LoVo (cell line): ENCODE results near the gene CFAP20.
"Not testable (repeated sequence)": the region's sequence is repeated elsewhere in the genome, so short reads cannot be mapped to it uniquely, and the experiment has no call there.

Experiments
- DNase-seq: peaks from one replicate; pipeline ENCODE4 v3.0.0-alpha.2; 2016; ENCODE audit warnings: low spot score

CFAP20 gene

DNA sequence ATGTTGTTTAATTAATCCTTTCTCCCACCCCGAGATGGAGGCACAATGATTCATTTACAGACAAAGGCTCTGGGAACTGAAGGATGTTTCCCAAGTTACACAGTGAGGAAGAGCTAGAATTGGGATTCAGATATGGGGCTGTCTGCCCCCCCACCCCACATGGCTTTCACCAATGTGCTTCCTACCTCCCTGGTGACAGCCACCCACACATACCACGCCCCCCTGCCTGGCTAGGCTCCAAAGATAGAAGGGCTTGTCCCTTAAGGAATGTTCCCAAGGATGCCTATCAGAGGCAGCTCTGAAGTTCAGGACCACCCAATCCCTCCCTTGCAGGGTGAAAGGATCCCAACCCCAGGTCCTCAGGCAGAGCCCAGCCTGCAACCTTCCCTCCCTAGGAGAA lies 32.9 kb downstream of the CFAP20 start:
- no peak for DNase-seq

DNA sequence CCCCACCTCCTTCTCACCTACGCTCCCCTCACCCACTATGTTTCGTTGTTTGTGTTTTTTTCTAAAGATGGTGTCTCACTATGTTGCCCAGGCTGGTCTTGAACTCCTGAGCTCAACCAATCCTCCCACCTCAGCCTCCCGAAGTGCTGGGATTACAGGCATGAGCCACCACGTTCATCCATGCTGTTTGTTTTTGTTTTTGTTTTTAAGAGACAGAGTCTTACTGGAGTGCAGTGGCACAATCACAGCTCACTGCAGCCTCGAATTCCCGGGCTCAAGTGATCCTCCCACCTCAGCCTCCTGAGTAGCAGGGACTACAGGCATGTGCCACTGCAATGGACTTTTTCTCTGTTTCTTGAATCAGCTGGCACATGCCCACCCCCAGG lies 33.6 kb downstream of the CFAP20 start:
- not testable (repeated sequence) for DNase-seq

DNA sequence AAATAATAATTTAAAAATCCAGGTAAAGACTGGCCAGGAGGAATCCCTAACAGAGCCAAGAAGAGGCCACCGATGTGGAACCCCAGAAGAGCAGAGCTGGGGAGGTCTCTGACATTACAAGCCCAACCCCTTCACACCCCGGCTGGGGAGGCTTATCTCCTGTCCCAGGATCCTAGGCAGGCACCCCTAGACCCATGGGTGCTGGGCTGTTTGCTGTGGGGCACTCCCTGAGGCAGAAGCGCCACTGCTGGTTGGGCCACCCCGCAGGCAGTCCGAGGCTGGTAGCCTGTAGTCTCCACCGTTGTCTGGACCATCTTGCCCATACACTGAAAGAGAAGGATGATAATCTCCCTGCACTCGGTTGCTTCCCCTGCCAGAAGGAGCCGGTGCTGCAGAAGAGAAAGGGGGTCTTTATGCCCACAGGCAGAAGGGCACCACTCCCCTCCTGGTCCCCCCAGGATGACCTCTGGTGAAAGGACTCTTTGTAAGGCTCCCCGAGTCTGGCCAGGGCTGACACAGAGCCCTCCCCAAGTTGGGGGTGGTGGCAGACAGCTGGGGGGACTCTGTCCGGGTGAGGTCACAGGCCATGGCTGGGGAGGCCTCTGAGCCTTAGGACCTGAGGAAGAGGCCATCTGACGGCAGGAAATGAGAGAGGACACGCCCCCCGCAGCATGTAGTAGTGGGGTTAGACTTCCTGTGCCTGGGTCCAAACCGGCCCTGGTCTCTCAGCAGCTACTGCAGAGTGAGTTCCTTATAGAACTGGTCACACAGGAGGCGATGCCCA lies 34.2 kb downstream of the CFAP20 start:
- no peak for DNase-seq

DNA sequence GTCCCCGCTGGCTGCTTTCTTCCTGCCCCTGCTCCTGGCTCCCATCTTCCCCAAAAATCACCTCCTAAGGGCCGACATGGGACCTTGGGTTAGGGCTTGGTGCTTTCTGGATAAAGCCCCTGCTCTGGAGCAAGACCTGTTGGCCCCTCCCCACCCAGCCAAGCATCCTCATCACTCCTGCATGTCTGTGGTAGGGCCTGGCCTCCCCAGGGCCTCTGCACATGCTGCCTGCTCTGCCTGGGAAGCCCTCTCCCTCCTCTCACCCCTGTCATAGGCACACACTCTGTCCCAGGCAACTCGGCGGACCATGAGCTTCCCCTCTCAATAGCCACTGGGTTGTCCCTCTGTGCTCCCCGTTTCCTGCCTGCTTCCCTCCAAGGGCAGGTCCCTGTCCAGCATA lies 35.2 kb downstream of the CFAP20 start:
- no peak for DNase-seq

DNA sequence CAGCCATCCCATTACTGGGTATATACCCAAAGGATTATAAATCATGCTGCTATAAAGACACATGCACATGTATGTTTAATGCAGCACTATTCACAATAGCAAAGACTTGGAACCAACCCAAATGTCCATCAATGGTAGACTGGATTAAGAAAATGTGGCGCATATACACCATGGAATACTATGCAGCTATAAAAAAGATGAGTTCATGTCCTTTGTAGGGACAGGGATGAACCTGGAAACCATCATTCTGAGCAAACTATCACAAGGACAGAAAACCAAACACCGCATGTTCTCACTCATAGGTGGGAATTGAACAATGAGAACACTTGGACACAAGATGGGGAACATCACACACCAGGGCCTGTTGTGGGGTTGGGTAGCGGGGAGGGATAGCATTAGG lies 38.8 kb downstream of the CFAP20 start:
- not testable (repeated sequence) for DNase-seq

DNA sequence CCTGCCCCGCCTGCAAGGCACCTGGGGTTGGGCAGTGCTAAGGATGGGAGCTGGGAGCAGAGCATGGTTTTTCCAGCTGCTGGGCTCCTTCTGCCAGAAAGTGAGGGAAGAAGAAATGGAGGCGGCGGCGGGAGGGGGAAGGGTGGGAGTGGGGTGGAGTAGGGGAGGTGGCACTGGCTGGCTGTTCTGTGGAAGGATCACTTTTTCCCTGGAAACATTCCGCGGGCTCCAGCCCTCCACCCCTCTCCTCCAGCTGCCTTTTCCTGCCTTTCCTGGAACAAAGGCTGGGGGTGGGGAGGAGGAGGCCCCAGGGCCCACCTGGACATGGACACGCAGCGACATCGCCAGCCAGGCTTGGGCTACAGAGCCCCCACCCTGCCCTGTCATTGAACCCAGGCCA lies 41.1 kb downstream of the CFAP20 start:
- no peak for DNase-seq

DNA sequence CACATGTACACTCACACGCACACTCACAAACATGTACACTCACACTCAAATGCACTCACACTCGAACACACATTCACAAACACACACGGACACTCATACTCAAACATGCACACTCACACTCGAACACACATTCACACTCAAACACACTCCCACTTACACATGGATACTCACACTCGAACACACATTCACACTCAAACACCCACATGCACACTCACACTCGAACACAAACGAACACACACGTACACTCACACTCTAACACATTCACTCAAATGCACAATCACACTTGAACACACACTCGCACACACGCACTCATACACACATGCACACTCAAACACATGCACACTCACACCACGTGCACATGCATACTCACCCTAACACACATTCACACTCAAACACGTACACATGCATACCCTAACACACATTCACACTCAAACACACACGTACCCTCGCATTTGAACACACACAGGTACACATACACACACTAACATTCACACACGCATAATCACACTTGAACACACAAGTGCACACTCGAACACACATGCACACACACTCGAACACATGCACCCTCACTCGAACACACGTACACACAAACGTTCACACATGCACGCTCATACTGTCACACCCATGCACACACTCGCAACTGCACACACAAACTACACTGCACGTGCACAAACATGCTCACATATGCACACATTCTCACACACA lies 41.8 kb downstream of the CFAP20 start:
- no peak for DNase-seq

DNA sequence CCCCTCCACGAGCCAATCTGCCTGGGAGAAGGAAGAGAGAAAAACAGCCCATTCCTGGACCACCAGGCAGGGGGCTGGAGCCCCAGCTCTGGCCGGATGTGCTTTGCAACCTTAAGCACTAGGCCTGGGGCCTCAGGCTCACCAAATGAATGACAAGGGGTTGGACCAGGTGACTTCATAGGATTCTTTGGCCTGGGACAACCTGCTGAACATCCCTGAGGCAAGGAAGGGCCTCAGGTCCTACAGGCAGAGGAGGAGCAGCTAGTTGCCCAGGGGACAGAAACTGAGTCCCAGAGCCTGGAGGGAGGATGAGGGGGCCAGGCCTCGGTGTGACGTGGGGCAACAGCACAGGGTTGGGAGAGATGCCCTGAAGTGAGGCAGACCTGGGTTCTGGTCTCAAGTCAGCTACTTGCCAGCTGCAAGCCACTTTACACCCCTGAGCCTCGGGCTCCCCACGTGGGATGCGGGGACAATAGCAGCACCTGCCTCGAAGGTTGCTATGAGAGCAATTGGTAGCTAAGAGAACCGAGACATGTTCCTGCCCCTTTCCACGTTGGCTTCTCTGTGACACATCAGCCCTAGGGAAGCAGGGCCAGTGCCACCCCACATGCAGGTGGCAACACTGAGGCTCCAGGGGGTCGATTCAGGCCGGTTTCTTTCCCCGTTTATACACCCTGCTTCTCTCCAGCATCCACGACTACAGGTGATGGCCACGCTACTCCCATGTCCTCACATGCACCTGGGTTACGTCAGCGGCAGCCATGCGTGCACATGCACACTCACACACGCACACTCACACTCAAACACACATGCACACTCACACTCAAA lies 42.6 kb downstream of the CFAP20 start:
- DNase-seq = no peak

DNA sequence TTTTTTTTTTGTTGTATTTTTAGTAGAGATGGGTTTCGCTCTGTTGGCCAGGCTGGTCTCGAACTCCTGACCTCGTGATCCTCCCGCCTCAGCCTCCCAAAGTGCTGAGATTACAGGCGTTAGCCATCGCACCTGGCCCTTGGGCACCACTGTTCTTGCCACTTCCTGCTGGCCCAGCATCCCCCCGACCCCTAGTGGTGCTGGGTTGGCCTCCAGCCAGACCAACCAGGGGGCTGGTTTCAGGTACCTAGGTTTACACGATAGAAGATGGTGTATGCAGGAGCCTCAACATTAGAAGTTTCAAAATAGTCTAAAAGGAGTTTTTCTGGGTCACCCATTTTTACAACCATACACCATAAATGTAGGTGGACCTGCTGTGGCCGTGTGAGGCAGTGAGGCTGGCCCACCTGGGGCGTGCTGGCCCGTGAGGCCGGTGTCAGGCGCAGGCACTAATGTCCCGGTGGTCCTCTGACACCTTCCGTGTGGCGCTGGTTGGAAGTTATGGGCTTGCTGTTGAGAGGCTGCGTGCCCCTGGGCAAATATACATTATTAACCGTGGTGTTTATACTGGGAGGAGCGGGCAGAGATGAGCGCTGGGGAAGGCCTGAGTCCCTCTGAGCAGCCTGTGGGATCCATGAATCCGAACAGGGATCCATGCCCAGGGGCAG lies 43.5 kb downstream of the CFAP20 start:
- no peak for DNase-seq

DNA sequence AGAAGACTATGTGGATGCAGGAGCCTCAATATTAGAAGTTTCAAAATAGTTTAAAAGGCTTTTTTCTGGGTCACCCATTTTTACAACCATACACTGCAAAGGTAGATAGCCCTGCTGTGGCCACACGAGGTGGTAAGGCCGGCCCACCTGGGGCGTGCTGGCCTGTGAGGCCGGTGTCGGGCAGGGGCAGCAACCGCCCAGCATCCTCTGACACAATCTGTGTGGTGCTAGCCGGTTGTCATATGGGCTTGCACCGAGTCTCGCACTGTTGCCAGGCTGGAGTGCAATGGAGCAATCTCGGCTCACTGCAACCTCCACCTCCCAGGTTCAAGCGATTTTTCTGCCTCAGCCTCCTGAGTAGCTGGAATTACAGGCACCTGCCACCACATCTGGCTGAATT lies 44.0 kb downstream of the CFAP20 start:
- no peak for DNase-seq

DNA sequence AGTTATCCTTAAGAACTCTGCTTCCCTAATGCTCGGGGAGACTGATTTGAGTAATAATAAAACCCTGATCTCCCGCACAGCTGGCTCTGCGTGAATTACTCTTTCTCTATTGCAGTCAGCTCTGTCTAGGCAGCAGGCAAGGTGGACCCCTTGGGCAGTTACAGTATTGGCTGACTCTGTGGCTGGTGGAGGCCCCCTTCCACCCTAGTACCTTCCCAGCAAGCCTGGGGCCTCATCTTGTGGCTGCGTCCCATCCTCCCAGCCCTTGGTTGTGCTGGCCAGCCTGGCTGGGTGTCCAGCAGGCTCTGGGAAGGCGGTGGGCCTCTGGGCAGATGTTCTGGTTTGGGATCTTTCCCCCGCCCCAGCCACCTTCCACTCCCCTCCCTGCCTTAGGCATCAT lies 44.5 kb downstream of the CFAP20 start:
- no peak for DNase-seq

DNA sequence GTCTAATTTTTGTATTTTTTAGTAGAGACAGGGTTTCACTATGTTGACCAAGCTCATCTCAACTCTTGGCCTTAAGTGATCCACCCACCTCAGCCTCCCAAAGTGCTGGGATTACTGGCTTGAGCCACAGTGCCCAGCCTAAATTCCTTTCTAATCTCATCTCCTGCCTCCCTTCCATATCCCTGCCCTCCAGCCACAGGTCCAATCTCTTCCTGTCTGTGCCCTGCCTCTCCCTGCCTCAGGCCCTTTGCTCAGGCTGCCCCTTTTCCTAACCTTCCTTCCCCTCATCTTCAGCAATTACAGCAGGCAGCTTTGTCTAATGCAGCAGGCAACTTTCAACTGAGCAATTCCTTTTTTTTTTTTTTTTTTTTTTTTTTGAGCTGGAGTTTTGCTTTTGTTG lies 46.8 kb downstream of the CFAP20 start:
- no peak for DNase-seq

DNA sequence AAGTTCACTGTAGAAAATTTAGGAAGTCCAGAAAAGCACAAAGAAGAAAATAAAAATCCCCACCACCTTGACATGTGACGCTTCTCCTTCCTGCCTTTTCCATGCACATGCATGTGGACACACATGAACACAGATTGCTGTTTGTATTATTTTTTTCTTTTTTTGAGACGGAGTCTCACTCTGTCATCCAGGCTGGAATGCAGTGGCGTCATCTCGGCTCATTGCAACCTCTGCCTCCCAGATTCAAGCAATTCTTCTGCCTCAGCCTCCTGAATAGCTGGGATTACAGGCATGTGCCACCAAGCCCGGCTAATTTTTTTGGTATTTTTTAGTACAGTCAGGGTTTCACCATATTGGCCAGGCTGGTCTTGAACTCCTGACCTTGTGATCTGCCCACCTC lies 48.5 kb downstream of the CFAP20 start:
- not testable (repeated sequence) for DNase-seq

DNA sequence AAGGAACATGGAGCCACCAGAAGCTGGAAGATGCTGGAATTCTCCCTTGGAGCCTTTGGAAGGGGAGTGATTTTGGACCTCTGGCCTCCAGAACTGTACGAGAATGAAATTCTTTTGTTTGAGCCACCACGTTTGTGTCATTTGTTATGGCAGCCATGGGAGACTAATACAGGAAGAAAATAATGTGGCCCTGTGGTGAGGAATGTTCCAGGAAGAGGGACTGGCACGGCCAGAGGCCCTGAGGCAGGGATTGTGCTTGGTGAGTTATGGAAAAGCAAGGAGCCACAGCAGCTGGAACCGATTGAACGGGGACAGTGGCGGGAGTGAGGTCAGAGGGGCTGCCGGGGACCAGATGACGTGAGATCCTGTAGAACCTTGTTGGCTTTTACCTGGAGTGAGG lies 51.4 kb downstream of the CFAP20 start:
- DNase-seq = no peak

DNA sequence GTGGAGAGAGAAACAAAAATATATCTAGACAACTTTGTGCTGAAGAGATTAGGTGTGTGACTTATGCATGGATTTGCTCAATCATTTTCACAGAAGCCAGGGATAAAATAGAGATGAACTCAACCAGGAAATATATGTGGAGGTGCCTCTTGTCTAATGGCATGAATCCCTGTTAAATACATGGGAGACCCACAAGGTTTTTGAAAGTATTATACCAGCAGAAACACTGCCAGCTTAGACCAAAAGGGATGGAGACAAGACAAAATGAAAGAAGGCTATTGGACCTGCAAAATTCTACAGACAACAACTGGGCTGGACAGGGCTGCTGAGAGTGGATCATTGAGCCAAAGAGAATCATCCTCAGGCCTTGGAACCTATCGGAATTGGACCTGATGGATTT lies 52.7 kb downstream of the CFAP20 start:
- no peak for DNase-seq

DNA sequence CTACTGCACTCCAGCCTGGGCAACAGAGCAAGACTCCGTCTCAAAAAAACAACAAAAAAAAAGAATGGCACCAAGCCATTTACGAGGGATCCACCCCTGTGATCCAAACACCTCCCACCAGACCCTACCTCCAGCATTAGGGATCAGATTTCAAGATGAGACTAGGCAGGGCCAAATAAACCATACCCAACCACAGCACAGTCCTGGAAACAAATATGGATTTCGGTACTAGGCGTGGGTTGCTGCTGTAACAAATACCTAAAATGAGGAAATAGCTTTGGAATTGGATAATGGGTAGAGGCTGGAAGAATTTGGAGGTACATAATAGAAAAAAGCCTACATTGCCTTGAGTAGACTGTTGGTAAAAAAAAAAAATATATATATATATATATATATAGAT lies 54.5 kb downstream of the CFAP20 start:
- DNase-seq = no peak

DNA sequence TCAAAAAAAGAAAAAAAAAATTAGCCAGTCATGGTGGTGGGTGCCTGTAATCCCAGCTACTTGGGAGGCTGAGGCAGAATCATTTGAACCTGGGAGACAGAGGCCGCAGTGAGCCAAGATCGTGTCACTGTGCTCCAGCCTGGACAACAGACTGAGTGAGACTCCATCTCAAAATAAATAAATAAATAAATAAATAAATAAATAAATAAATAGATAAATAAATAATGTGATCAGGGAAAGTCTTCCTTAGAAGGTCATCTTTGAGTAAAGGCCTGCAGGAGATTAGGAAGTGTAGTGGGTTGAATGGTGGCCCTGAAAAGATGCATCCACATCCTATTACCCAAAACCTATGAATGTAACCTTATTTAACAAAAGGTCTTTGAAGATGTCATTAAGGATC lies 56.1 kb downstream of the CFAP20 start:
- not testable (repeated sequence) for DNase-seq

DNA sequence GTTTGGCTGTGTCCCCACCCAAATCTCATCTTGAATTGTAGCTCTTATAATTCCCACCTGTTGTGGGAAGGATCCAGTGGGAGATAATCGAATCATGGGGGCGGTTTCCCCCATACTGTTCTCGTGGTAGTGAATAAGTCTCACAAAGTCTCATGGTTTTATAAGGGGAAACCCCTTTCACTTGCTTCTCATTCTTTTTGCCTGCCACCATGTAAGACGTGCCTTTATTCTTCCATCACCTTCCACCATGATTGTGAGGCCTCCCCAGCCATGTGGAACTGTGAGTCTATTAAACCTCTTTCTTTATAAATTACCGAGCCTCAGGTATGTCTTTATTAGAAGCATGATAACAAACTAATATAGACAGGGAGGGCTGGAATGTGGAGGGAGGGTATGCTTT lies 57.0 kb downstream of the CFAP20 start:
- DNase-seq = not testable (repeated sequence)

DNA sequence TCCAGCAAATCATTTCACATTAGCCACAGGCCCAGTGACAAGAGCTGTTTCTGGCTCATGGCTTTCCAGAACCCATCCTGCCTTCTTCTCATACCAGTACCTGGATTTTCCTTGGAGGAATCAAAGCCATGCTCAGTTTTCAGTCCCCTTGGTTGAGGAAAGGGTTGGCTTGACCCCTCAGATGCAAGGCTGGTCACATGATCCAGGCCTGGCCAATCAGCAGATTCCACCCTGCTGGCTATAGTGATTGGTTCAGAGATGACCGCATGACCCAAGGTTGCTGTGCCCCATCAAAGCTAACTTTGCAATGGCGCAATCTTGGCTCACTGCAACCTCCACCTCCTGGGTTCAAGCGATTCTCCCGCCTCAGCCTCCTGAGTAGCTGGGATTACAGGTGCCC lies 58.6 kb downstream of the CFAP20 start:
- no peak for DNase-seq
